ENCODE results near the gene GRIK3.

Gene GRIK3

GRCh38 chr1:36984026-36984425, 50.3 kb downstream of the GRIK3 start:
- no peaks in the 10 kb centered on the region for H3K79me2 ChIP-seq (ENCODE audit: control insufficient read depth, low read length)
- TF ChIP-seq CTCF (IDR thresholded peaks at IDR 0.05; ENCODE audit: low read depth, low read length, poor library complexity, severe bottlenecking) (no peak), EZH2phosphoT487 (IDR thresholded peaks at IDR 0.05; ENCODE audit: borderline replicate concordance, low read length) (no peak)
- H3K4me1 ChIP-seq (ENCODE audit: control insufficient read depth, low read length): no peaks in the 10 kb centered on the region
- H3K36me3 ChIP-seq (ENCODE audit: control insufficient read depth, low read length): no peaks in the 10 kb centered on the region
- no peaks in the 10 kb centered on the region for H3K9me2 ChIP-seq (replicated peaks; ENCODE audit: control insufficient read depth, low read length)
- no peaks in the 10 kb centered on the region for H3F3A ChIP-seq (ENCODE audit: control insufficient read depth, insufficient read depth)
- no peaks in the 10 kb centered on the region for H3K9me3 ChIP-seq (ENCODE audit: control insufficient read depth, insufficient read depth, low read length)
- H3K4me3 ChIP-seq (ENCODE audit: low read length): no peak overlapping the region
- peaks cover 3% of the 10 kb centered on the region for H3K27me3 ChIP-seq (ENCODE audit: control insufficient read depth, low read length)
- no peak overlapping the region for H3K27ac ChIP-seq (ENCODE audit: low read depth, low read length)
- no peak overlapping the region for H3K4me2 ChIP-seq (ENCODE audit: low read length)
- peaks cover 3% of the 10 kb centered on the region; the same call in 1 of the 2 replicates for H4K20me1 ChIP-seq (ENCODE audit: control insufficient read depth, insufficient read depth, low read depth, low read length)

- Histone ChIP-seq H3K79me2 (ENCODE audit: control insufficient read depth, low read length) (no peaks in the 10 kb centered on the region), H3K9me2 (replicated peaks; ENCODE audit: control insufficient read depth, low read length) (no peaks in the 10 kb centered on the region), H3K27me3 (ENCODE audit: control insufficient read depth, low read length) (peaks cover 3% of the 10 kb centered on the region), H4K20me1 (ENCODE audit: control insufficient read depth, insufficient read depth, low read depth, low read length) (peaks cover 3% of the 10 kb centered on the region; the same call in 1 of the 2 replicates), H3K36me3 (ENCODE audit: control insufficient read depth, low read length) (no peaks in the 10 kb centered on the region), H3K27ac (ENCODE audit: low read depth, low read length) (no peak overlapping the region), H3F3A (ENCODE audit: control insufficient read depth, insufficient read depth) (no peaks in the 10 kb centered on the region), H3K4me3 (ENCODE audit: low read length) (no peak overlapping the region), H3K4me2 (ENCODE audit: low read length) (no peak overlapping the region), H3K4me1 (ENCODE audit: control insufficient read depth, low read length) (no peaks in the 10 kb centered on the region), H3K9me3 (ENCODE audit: control insufficient read depth, insufficient read depth, low read length) (peaks cover 6% of the 10 kb centered on the region; the same call in 1 of the 2 replicates)
- TF ChIP-seq EZH2phosphoT487 (IDR thresholded peaks at IDR 0.05; ENCODE audit: borderline replicate concordance, low read length) (no peak), CTCF (IDR thresholded peaks at IDR 0.05; ENCODE audit: low read depth, low read length, poor library complexity, severe bottlenecking) (no peak)
These were observed 51.6 kb downstream of the GRIK3 start for GRCh38 chr1:36982709-36983108.

GRCh38 chr1:36981771-36982622, 52.3 kb downstream of the GRIK3 start:
- H3K4me2 ChIP-seq (ENCODE audit: low read length): no peak overlapping the region

More at GRCh38 chr1:36981771-36982622, 52.3 kb downstream of the GRIK3 start:
- H3F3A ChIP-seq (ENCODE audit: control insufficient read depth, insufficient read depth): no peaks in the 10 kb centered on the region
- no peaks in the 10 kb centered on the region for H3K4me1 ChIP-seq (ENCODE audit: control insufficient read depth, low read length)
- H3K9me2 ChIP-seq (replicated peaks; ENCODE audit: control insufficient read depth, low read length): no peaks in the 10 kb centered on the region
- no peak overlapping the region for H3K27ac ChIP-seq (ENCODE audit: low read depth, low read length)
- H3K9me3 ChIP-seq (ENCODE audit: control insufficient read depth, insufficient read depth, low read length): peaks cover 6% of the 10 kb centered on the region; the same call in 1 of the 2 replicates
- H3K4me3 ChIP-seq (ENCODE audit: low read length): no peak overlapping the region
- H3K36me3 ChIP-seq (ENCODE audit: control insufficient read depth, low read length): no peaks in the 10 kb centered on the region
- TF ChIP-seq CTCF (IDR thresholded peaks at IDR 0.05; ENCODE audit: low read depth, low read length, poor library complexity, severe bottlenecking): no peak
- TF ChIP-seq EZH2phosphoT487 (IDR thresholded peaks at IDR 0.05; ENCODE audit: borderline replicate concordance, low read length): no peak
- H3K27me3 ChIP-seq (ENCODE audit: control insufficient read depth, low read length): peaks cover 3% of the 10 kb centered on the region
- peaks cover 3% of the 10 kb centered on the region; the same call in 1 of the 2 replicates for H4K20me1 ChIP-seq (ENCODE audit: control insufficient read depth, insufficient read depth, low read depth, low read length)
- H3K79me2 ChIP-seq (ENCODE audit: control insufficient read depth, low read length): no peaks in the 10 kb centered on the region

Measured in DOHH2 (cell line).